HL-60 (cell line): ENCODE measurements around the gene VIPAS39.

ENCODE experiments used
- CTCF ChIP-seq: IDR thresholded peaks from one replicate; pipeline ENCODE4 v1.5.1; 2011; ENCODE audit warnings: low read length, control low read depth, inconsistent platforms; ENCODE audit not compliant: insufficient read depth
- GABPA ChIP-seq: IDR thresholded peaks from 2 replicates; pipeline ENCODE4 v1.6.1; 2012; ENCODE audit warnings: low read depth
- POLR2AphosphoS5 ChIP-seq: IDR thresholded peaks from 2 replicates; pipeline ENCODE4 v1.6.1; 2012; ENCODE audit warnings: low read depth
- SPI1 ChIP-seq: IDR thresholded peaks from 2 replicates; pipeline ENCODE4 v1.6.1; 2012; ENCODE audit warnings: low read depth, mild to moderate bottlenecking, borderline replicate concordance
- TF ChIP-seq, protein P1 (sequence below): IDR thresholded peaks from 2 replicates; pipeline ENCODE4 v1.6.1; 2012; ENCODE audit warnings: low read depth; ENCODE audit not compliant: insufficient replicate concordance

GRCh38 chr14:77498984-77499527 lies 41.7 kb upstream of the VIPAS39 start:
- TF ChIP-seq CTCF (no peak), POLR2AphosphoS5 (no peak), GABPA (no peak), SPI1 (no peak)
- TF ChIP-seq, protein P1, sequence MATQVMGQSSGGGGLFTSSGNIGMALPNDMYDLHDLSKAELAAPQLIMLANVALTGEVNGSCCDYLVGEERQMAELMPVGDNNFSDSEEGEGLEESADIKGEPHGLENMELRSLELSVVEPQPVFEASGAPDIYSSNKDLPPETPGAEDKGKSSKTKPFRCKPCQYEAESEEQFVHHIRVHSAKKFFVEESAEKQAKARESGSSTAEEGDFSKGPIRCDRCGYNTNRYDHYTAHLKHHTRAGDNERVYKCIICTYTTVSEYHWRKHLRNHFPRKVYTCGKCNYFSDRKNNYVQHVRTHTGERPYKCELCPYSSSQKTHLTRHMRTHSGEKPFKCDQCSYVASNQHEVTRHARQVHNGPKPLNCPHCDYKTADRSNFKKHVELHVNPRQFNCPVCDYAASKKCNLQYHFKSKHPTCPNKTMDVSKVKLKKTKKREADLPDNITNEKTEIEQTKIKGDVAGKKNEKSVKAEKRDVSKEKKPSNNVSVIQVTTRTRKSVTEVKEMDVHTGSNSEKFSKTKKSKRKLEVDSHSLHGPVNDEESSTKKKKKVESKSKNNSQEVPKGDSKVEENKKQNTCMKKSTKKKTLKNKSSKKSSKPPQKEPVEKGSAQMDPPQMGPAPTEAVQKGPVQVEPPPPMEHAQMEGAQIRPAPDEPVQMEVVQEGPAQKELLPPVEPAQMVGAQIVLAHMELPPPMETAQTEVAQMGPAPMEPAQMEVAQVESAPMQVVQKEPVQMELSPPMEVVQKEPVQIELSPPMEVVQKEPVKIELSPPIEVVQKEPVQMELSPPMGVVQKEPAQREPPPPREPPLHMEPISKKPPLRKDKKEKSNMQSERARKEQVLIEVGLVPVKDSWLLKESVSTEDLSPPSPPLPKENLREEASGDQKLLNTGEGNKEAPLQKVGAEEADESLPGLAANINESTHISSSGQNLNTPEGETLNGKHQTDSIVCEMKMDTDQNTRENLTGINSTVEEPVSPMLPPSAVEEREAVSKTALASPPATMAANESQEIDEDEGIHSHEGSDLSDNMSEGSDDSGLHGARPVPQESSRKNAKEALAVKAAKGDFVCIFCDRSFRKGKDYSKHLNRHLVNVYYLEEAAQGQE, result no peak
